ENCODE results near the gene PTPN20.

PTPN20 gene

GRCh38 chr10:47023237-47024045, 112.2 kb downstream of the PTPN20 start:
- Histone ChIP-seq H3K27me3 (ENCODE audit: insufficient read depth, low read length) (no peaks in the 10 kb centered on the region), H3K4me1 (ENCODE audit: control insufficient read depth, insufficient read depth, low read length, unreplicated experiment) (no peaks in the 10 kb centered on the region), H3K4me3 (ENCODE audit: low read depth, low read length) (no peak overlapping the region), H3K36me3 (ENCODE audit: insufficient read depth, low read length) (no peaks in the 10 kb centered on the region), H2AFZ (ENCODE audit: low read length, unreplicated experiment) (no peak overlapping the region), H3K27ac (ENCODE audit: low read depth, low read length) (no peak overlapping the region), H3K79me2 (ENCODE audit: control insufficient read depth, insufficient read depth, low read length, unreplicated experiment) (no peaks in the 10 kb centered on the region)

- H2AFZ ChIP-seq (ENCODE audit: low read length, unreplicated experiment), result no peak overlapping the region
- no peaks in the 10 kb centered on the region for H3K79me2 ChIP-seq (ENCODE audit: control insufficient read depth, insufficient read depth, low read length, unreplicated experiment)
- no peak overlapping the region for H3K4me3 ChIP-seq (ENCODE audit: low read depth, low read length)
Observed at GRCh38 chr10:47024046-47024322, 112.8 kb downstream of the PTPN20 start.

GRCh38 chr10:47024399-47025252, 113.4 kb downstream of the PTPN20 start:
- H3K36me3 ChIP-seq (ENCODE audit: insufficient read depth, low read length), result no peaks in the 10 kb centered on the region
- H3K27ac ChIP-seq (ENCODE audit: low read depth, low read length), result no peak overlapping the region
- H3K79me2 ChIP-seq (ENCODE audit: control insufficient read depth, insufficient read depth, low read length, unreplicated experiment), result no peaks in the 10 kb centered on the region
- H3K27me3 ChIP-seq (ENCODE audit: insufficient read depth, low read length), result no peaks in the 10 kb centered on the region
- H3K4me3 ChIP-seq (ENCODE audit: low read depth, low read length), result no peak overlapping the region
- no peaks in the 10 kb centered on the region for H3K4me1 ChIP-seq (ENCODE audit: control insufficient read depth, insufficient read depth, low read length, unreplicated experiment)
- H2AFZ ChIP-seq (ENCODE audit: low read length, unreplicated experiment), result no peak overlapping the region

More at GRCh38 chr10:47024046-47024322, 112.8 kb downstream of the PTPN20 start:
- Histone ChIP-seq H3K36me3 (ENCODE audit: insufficient read depth, low read length) (no peaks in the 10 kb centered on the region), H3K27ac (ENCODE audit: low read depth, low read length) (no peak overlapping the region), H3K27me3 (ENCODE audit: insufficient read depth, low read length) (no peaks in the 10 kb centered on the region), H3K4me1 (ENCODE audit: control insufficient read depth, insufficient read depth, low read length, unreplicated experiment) (no peaks in the 10 kb centered on the region)

GRCh38 chr10:47025253-47025539, 114.0 kb downstream of the PTPN20 start:
- Histone ChIP-seq H3K4me1 (ENCODE audit: control insufficient read depth, insufficient read depth, low read length, unreplicated experiment) (no peaks in the 10 kb centered on the region), H2AFZ (ENCODE audit: low read length, unreplicated experiment) (no peak overlapping the region), H3K36me3 (ENCODE audit: insufficient read depth, low read length) (no peaks in the 10 kb centered on the region), H3K27me3 (ENCODE audit: insufficient read depth, low read length) (no peaks in the 10 kb centered on the region), H3K79me2 (ENCODE audit: control insufficient read depth, insufficient read depth, low read length, unreplicated experiment) (no peaks in the 10 kb centered on the region), H3K27ac (ENCODE audit: low read depth, low read length) (no peak overlapping the region), H3K4me3 (ENCODE audit: low read depth, low read length) (no peak overlapping the region)

- Histone ChIP-seq H3K36me3 (ENCODE audit: insufficient read depth, low read length) (no peaks in the 10 kb centered on the region), H3K4me3 (ENCODE audit: low read depth, low read length) (no peak overlapping the region), H3K4me1 (ENCODE audit: control insufficient read depth, insufficient read depth, low read length, unreplicated experiment) (no peaks in the 10 kb centered on the region), H3K27me3 (ENCODE audit: insufficient read depth, low read length) (no peaks in the 10 kb centered on the region), H3K79me2 (ENCODE audit: control insufficient read depth, insufficient read depth, low read length, unreplicated experiment) (no peaks in the 10 kb centered on the region), H3K27ac (ENCODE audit: low read depth, low read length) (no peak overlapping the region), H2AFZ (ENCODE audit: low read length, unreplicated experiment) (no peak overlapping the region)
Observed at GRCh38 chr10:47025540-47026300, 114.5 kb downstream of the PTPN20 start.

- Histone ChIP-seq H3K79me2 (ENCODE audit: control insufficient read depth, insufficient read depth, low read length, unreplicated experiment) (no peaks in the 10 kb centered on the region), H3K4me1 (ENCODE audit: control insufficient read depth, insufficient read depth, low read length, unreplicated experiment) (no peaks in the 10 kb centered on the region), H3K4me3 (ENCODE audit: low read depth, low read length) (no peak overlapping the region), H3K27me3 (ENCODE audit: insufficient read depth, low read length) (no peaks in the 10 kb centered on the region), H3K36me3 (ENCODE audit: insufficient read depth, low read length) (no peaks in the 10 kb centered on the region), H3K27ac (ENCODE audit: low read depth, low read length) (no peak overlapping the region), H2AFZ (ENCODE audit: low read length, unreplicated experiment) (no peak overlapping the region)
Observed at GRCh38 chr10:47026301-47027107, 115.3 kb downstream of the PTPN20 start.

GRCh38 chr10:47027108-47027783, 116.0 kb downstream of the PTPN20 start:
- Histone ChIP-seq H3K36me3 (ENCODE audit: insufficient read depth, low read length) (no peaks in the 10 kb centered on the region), H3K27ac (ENCODE audit: low read depth, low read length) (no peak overlapping the region), H3K27me3 (ENCODE audit: insufficient read depth, low read length) (no peaks in the 10 kb centered on the region), H3K4me1 (ENCODE audit: control insufficient read depth, insufficient read depth, low read length, unreplicated experiment) (no peaks in the 10 kb centered on the region), H2AFZ (ENCODE audit: low read length, unreplicated experiment) (no peak overlapping the region), H3K4me3 (ENCODE audit: low read depth, low read length) (no peak overlapping the region), H3K79me2 (ENCODE audit: control insufficient read depth, insufficient read depth, low read length, unreplicated experiment) (no peaks in the 10 kb centered on the region)

- Histone ChIP-seq H3K27ac (ENCODE audit: low read depth, low read length) (no peak overlapping the region), H3K4me1 (ENCODE audit: control insufficient read depth, insufficient read depth, low read length, unreplicated experiment) (no peaks in the 10 kb centered on the region)
Observed at GRCh38 chr10:47027784-47028260, 116.6 kb downstream of the PTPN20 start.

GRCh38 chr10:47028466-47028865, 117.2 kb downstream of the PTPN20 start:
- H3K4me1 ChIP-seq (ENCODE audit: control insufficient read depth, insufficient read depth, low read length, unreplicated experiment), result no peaks in the 10 kb centered on the region
- no peak overlapping the region for H2AFZ ChIP-seq (ENCODE audit: low read length, unreplicated experiment)
- H3K27ac ChIP-seq (ENCODE audit: low read depth, low read length), result no peak overlapping the region
- no peak overlapping the region for H3K4me3 ChIP-seq (ENCODE audit: low read depth, low read length)
- no peaks in the 10 kb centered on the region for H3K79me2 ChIP-seq (ENCODE audit: control insufficient read depth, insufficient read depth, low read length, unreplicated experiment)
- no peaks in the 10 kb centered on the region for H3K36me3 ChIP-seq (ENCODE audit: insufficient read depth, low read length)
- H3K27me3 ChIP-seq (ENCODE audit: insufficient read depth, low read length), result no peaks in the 10 kb centered on the region; the same call in 1 of the 2 replicates

More at GRCh38 chr10:47027784-47028260, 116.6 kb downstream of the PTPN20 start:
- Histone ChIP-seq H3K4me3 (ENCODE audit: low read depth, low read length) (no peak overlapping the region), H2AFZ (ENCODE audit: low read length, unreplicated experiment) (no peak overlapping the region), H3K36me3 (ENCODE audit: insufficient read depth, low read length) (no peaks in the 10 kb centered on the region), H3K79me2 (ENCODE audit: control insufficient read depth, insufficient read depth, low read length, unreplicated experiment) (no peaks in the 10 kb centered on the region), H3K27me3 (ENCODE audit: insufficient read depth, low read length) (no peaks in the 10 kb centered on the region; the same call in 1 of the 2 replicates)
